ENCODE data around the gene FBXW10B. TPM values are rescaled to one million over a fixed set of nuclear protein-coding genes. Genes with fewer than 3 reads are reported as not detected.
"Not testable (repeated sequence)": the region's sequence is repeated elsewhere in the genome, so short reads cannot be mapped to it uniquely, and the experiment has no call there.

The FBXW10B gene
- total and polyA plus RNA-seq, 4 donors, result 0.38 to 1.7 (median 0.96) TPM

DNA sequence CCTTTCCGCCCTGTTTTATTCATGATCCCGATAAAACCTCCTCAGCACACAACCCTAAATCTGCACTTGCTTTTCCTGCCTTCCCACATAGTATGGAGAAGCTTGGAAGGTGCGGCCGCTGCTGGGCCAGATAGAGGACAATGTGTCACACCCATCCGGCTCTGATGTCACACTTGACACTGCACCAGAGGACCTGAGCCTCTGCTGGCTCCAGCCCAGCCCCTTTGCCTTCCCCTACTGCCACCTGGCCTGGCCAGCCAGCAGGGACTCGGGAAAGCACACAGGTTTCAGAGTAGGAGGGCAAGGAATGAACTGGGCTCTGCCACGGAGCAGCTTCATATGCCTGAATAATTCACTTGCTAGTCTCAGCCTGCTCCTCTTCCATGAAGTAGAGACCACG lies 2.6 kb upstream of the FBXW10B start:
- ATAC-seq (ENCODE audit: low FRiP score); H3K27ac ChIP-seq (ENCODE audit: low read depth in 1 of 2, low read length in 2 of 2); H3K4me1 ChIP-seq (ENCODE audit: control insufficient read depth in 1 of 2, insufficient read depth in 2 of 2, low read length in 2 of 2); intact Hi-C loops (cut with DNase I); DNase-seq; H3K36me3 ChIP-seq (ENCODE audit: control insufficient read depth in 1 of 2, insufficient read depth in 2 of 2, low read length in 1 of 2); H3K4me3 ChIP-seq (ENCODE audit: low read length in 2 of 2); H3K9me3 ChIP-seq (ENCODE audit: control insufficient read depth, low read length); H3K27me3 ChIP-seq (ENCODE audit: control insufficient read depth in 1 of 2, insufficient read depth in 2 of 2, low read length in 1 of 2): not testable (repeated sequence)
- 93% methylated on average over 5 to 6 of the region's 8 CpGs for WGBS, 2 donors

DNA sequence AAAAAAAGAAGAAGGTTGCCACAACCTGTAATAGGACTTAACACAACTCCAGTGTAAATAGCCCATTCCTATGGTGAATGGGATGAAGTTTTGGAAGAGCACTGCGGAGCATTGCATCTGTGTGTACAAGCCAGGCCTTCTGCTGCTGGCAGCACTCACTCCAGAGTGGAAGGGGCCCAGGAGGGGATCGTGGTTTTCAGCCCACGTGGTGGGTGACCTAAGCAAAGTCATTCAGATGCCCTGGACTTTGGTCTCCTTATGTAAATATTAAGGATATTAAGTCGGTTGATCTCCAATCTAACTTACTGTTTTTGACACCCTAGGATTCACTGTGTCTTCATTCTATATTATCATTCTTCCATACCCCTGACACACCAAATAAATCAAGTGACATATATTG lies 2.7 kb downstream of the FBXW10B start:
- H3K27ac ChIP-seq (ENCODE audit: low read depth in 1 of 2, low read length in 2 of 2); H3K4me3 ChIP-seq (ENCODE audit: low read length in 2 of 2); intact Hi-C loops (cut with DNase I); DNase-seq; H3K9me3 ChIP-seq (ENCODE audit: control insufficient read depth, low read length); H3K36me3 ChIP-seq (ENCODE audit: control insufficient read depth in 1 of 2, insufficient read depth in 2 of 2, low read length in 1 of 2); ATAC-seq (ENCODE audit: low FRiP score); H3K27me3 ChIP-seq (ENCODE audit: control insufficient read depth in 1 of 2, insufficient read depth in 2 of 2, low read length in 1 of 2); H3K4me1 ChIP-seq (ENCODE audit: control insufficient read depth in 1 of 2, insufficient read depth in 2 of 2, low read length in 2 of 2): not testable (repeated sequence)
- WGBS, 2 donors, result 61 to 67% methylated on average over 4 of the region's 4 CpGs

DNA sequence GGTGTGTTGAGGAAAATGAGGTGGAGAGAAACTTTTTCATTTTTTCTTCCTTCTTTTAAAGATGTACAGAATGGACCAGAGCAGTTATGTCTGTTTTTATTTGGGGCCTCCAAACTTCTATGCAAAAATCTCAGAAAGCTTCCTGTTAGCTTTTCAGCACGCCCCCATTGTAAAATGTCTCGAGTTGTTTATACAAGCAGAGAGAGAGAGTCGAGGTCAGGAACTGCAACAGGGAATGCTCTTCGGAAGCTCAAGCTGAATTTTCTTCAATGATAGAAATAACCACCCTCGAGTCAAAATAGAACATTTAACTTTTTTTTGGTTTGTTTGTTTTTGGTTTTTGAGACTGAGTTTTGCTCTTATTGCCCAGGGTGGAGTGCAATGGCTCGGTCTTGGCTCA lies 3.7 kb downstream of the FBXW10B start:
- DNase-seq; ATAC-seq (ENCODE audit: low FRiP score); H3K4me1 ChIP-seq (ENCODE audit: control insufficient read depth in 1 of 2, insufficient read depth in 2 of 2, low read length in 2 of 2); H3K4me3 ChIP-seq (ENCODE audit: low read length in 2 of 2); H3K36me3 ChIP-seq (ENCODE audit: control insufficient read depth in 1 of 2, insufficient read depth in 2 of 2, low read length in 1 of 2); H3K27me3 ChIP-seq (ENCODE audit: control insufficient read depth in 1 of 2, insufficient read depth in 2 of 2, low read length in 1 of 2); H3K27ac ChIP-seq (ENCODE audit: low read depth in 1 of 2, low read length in 2 of 2); intact Hi-C loops (cut with DNase I); H3K9me3 ChIP-seq (ENCODE audit: control insufficient read depth, low read length): not testable (repeated sequence)
- whole genome bisulfite sequencing, 2 donors, result 36 to 45% methylated on average over 6 of the region's 6 CpGs

DNA sequence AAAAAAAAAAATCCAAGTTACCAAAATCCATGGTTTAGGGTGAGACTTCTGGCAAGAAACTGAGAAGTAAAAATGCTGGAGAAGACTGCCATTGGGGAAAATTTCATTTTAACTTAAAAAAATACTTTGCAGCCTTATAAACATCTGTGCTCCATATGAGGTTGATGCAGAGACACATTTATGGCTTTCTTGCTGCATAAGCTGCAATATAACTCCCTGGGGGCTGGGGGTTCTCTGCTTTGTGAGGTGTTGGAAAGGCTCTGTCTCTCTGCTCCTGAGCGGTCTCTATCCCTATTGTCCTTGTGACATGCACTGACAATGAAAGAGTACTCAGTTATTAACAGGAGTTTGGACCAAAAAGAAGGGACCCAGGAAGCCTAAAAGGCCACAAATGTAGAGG lies 6.4 kb downstream of the FBXW10B start:
- 93 to 98% methylated on average over 1 of the region's 1 CpG for WGBS, 2 donors
- H3K4me1 ChIP-seq (ENCODE audit: control insufficient read depth in 1 of 2, insufficient read depth in 2 of 2, low read length in 2 of 2); intact Hi-C loops (cut with DNase I); H3K27me3 ChIP-seq (ENCODE audit: control insufficient read depth in 1 of 2, insufficient read depth in 2 of 2, low read length in 1 of 2); H3K4me3 ChIP-seq (ENCODE audit: low read length in 2 of 2); ATAC-seq (ENCODE audit: low FRiP score); H3K9me3 ChIP-seq (ENCODE audit: control insufficient read depth, low read length); H3K27ac ChIP-seq (ENCODE audit: low read depth in 1 of 2, low read length in 2 of 2); H3K36me3 ChIP-seq (ENCODE audit: control insufficient read depth in 1 of 2, insufficient read depth in 2 of 2, low read length in 1 of 2); DNase-seq: not testable (repeated sequence)

DNA sequence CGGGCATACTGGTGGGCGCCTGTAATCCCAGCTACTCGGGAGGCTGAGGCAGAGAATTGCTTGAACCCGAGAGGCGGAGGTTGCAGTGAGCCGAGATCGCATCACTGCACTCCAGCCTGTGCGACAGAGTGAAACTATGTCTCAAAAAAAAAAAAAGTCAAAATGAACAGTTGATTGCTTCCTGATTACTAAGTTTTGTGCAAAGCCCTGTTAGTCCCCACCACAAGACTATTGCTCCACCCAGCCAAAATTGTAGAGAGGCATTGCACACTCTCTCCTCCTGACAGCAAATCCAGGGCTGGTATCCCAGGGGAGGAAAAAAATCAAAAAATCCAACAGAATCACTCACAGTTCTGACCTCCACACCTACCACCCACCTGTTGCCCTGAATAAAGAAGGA lies 26.5 kb downstream of the FBXW10B start:
- H3K27ac ChIP-seq (ENCODE audit: low read depth in 1 of 2, low read length in 2 of 2); DNase-seq; H3K9me3 ChIP-seq (ENCODE audit: control insufficient read depth, low read length); H3K36me3 ChIP-seq (ENCODE audit: control insufficient read depth in 1 of 2, insufficient read depth in 2 of 2, low read length in 1 of 2); H3K4me3 ChIP-seq (ENCODE audit: low read length in 2 of 2); intact Hi-C loops (cut with DNase I); H3K27me3 ChIP-seq (ENCODE audit: control insufficient read depth in 1 of 2, insufficient read depth in 2 of 2, low read length in 1 of 2); H3K4me1 ChIP-seq (ENCODE audit: control insufficient read depth in 1 of 2, insufficient read depth in 2 of 2, low read length in 2 of 2); ATAC-seq (ENCODE audit: low FRiP score): not testable (repeated sequence)
- WGBS, 2 donors, result 95 to 98% methylated on average over 5 to 8 of the region's 8 CpGs

DNA sequence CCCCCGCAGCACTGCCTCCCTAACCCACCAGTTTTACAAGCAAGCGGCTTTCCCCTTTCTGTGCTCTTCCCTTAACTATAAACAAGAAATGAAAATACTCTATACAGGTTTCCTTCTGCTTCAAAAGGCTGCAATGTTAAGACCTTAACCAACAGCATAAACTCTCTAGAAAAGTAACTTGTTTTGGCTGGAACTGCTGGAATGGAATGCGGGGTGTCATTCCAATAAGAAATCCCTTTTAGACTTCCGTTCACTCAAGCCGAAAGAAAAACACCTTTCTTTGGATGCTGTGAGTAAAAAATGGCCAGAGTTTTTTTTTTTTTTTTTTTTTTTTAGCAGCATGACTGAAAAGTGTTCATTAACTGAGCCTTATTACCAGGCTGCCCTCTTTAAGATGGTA lies 27.5 kb downstream of the FBXW10B start:
- H3K27me3 ChIP-seq (ENCODE audit: control insufficient read depth in 1 of 2, insufficient read depth in 2 of 2, low read length in 1 of 2); H3K36me3 ChIP-seq (ENCODE audit: control insufficient read depth in 1 of 2, insufficient read depth in 2 of 2, low read length in 1 of 2); DNase-seq; H3K27ac ChIP-seq (ENCODE audit: low read depth in 1 of 2, low read length in 2 of 2); H3K4me3 ChIP-seq (ENCODE audit: low read length in 2 of 2); ATAC-seq (ENCODE audit: low FRiP score); H3K4me1 ChIP-seq (ENCODE audit: control insufficient read depth in 1 of 2, insufficient read depth in 2 of 2, low read length in 2 of 2); intact Hi-C loops (cut with DNase I); H3K9me3 ChIP-seq (ENCODE audit: control insufficient read depth, low read length): not testable (repeated sequence)
- WGBS, 2 donors, result 20 to 30% methylated on average over 5 of the region's 5 CpGs

DNA sequence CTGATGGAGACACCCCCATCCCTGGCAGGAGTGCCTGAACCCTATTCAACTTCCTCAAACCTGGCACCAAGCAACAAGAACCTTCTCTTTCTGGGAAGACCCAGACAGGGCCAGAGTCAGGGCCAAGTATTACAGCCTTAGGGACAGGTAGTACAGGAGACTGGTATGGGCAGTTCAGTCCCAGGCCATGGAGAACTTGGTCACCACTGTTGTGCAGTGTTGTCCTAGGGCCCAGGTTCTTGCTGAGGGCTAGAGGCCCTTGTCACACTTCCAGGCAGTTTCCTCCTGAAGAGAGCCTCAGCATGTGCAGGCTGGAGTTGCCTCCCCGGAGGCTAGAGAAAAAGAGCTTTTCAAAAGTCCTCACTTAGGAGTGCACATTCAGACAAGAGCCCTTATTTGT lies 28.7 kb downstream of the FBXW10B start:
- intact Hi-C loops (cut with DNase I); H3K4me1 ChIP-seq (ENCODE audit: control insufficient read depth in 1 of 2, insufficient read depth in 2 of 2, low read length in 2 of 2); DNase-seq; H3K9me3 ChIP-seq (ENCODE audit: control insufficient read depth, low read length); H3K27me3 ChIP-seq (ENCODE audit: control insufficient read depth in 1 of 2, insufficient read depth in 2 of 2, low read length in 1 of 2); H3K27ac ChIP-seq (ENCODE audit: low read depth in 1 of 2, low read length in 2 of 2); H3K4me3 ChIP-seq (ENCODE audit: low read length in 2 of 2); H3K36me3 ChIP-seq (ENCODE audit: control insufficient read depth in 1 of 2, insufficient read depth in 2 of 2, low read length in 1 of 2); ATAC-seq (ENCODE audit: low FRiP score): not testable (repeated sequence)
- 85 to 93% methylated on average over 1 of the region's 1 CpG for WGBS, 2 donors

DNA sequence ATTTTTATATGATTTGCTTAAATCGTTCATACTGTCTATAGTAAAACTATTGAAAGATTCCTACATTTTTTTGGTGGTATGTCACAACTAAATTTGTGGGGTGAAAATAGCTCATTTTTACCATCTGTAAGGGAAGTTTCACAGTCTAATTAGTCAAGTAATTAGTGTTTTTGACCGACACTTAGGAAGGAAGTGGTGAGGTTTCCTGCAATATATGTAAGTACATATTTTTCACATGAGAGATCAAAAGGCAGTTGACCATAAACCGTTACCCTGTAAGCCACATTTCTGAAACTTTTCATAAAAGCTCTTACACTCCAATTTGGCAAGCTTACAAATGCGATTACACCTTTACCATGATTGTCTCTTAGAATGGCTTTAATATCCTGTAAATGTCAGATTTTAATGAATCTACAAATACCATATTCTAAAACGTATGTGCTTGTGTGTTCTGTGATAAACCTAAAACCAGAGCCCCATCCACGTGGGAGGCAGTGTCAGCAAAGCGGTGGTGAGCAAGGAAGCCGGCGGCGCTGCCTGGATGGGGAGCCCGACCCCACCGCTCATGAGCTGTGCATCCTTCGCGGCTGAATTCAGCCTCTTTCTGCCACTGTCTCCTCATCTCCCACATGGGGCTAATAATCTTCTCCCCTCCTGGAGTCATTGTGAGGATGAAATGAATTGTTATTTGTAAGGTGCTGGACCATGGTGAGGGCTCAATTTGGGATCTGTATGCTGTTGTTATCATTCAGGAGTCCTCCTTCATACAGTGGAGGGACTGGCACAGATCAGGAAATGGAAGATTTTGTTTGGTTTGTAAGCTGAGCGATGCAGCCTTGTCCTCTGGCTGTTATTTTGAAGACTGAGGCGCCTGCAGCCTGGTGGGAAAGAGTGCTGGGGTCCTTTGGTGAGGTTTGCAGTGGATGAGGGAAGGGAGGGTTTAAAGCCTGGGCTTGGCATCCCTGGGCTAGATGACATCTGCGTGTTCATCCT lies 29.7 kb downstream of the FBXW10B start:
- 85 to 86% methylated on average over 11 to 13 of the region's 17 CpGs for WGBS, 2 donors
- ATAC-seq (ENCODE audit: low FRiP score); DNase-seq; H3K36me3 ChIP-seq (ENCODE audit: control insufficient read depth in 1 of 2, insufficient read depth in 2 of 2, low read length in 1 of 2); H3K27ac ChIP-seq (ENCODE audit: low read depth in 1 of 2, low read length in 2 of 2); H3K4me1 ChIP-seq (ENCODE audit: control insufficient read depth in 1 of 2, insufficient read depth in 2 of 2, low read length in 2 of 2); H3K27me3 ChIP-seq (ENCODE audit: control insufficient read depth in 1 of 2, insufficient read depth in 2 of 2, low read length in 1 of 2); H3K4me3 ChIP-seq (ENCODE audit: low read length in 2 of 2); H3K9me3 ChIP-seq (ENCODE audit: control insufficient read depth, low read length); intact Hi-C loops (cut with DNase I): not testable (repeated sequence)

DNA sequence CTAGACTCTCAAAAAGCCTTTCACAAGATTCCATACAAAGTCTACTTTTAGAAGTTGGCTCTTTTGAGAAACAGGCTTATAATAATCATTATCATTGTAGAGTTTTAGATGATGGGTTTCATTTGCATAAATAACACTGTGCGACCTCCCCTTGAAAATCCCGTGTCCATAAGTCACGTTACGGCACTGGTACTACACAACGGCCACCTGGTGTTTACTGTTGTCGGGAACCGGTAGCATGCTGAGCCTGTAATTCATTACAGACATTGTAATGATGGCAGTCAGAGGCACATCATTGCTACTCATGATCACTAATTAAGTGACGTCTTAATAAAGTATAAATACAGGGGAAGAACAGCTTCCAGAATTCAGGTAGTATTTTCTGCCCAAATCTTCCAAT lies 31.5 kb downstream of the FBXW10B start:
- H3K9me3 ChIP-seq (ENCODE audit: control insufficient read depth, low read length); DNase-seq; ATAC-seq (ENCODE audit: low FRiP score); H3K27me3 ChIP-seq (ENCODE audit: control insufficient read depth in 1 of 2, insufficient read depth in 2 of 2, low read length in 1 of 2); H3K27ac ChIP-seq (ENCODE audit: low read depth in 1 of 2, low read length in 2 of 2); H3K36me3 ChIP-seq (ENCODE audit: control insufficient read depth in 1 of 2, insufficient read depth in 2 of 2, low read length in 1 of 2); H3K4me1 ChIP-seq (ENCODE audit: control insufficient read depth in 1 of 2, insufficient read depth in 2 of 2, low read length in 2 of 2); H3K4me3 ChIP-seq (ENCODE audit: low read length in 2 of 2); intact Hi-C loops (cut with DNase I): not testable (repeated sequence)
- WGBS, 2 donors, result 78 to 87% methylated on average over 8 of the region's 8 CpGs

Data from aorta (tissue), 5 donors.